GM21526 (cell line): ENCODE data around the gene CKS1B.

Experiments
- ATAC-seq: cut with Tn5 transposase; IDR thresholded peaks from one replicate; pipeline ENCODE4 v1.9.1; 2021; ENCODE audit warnings: moderate library complexity; ENCODE audit not compliant: unreplicated experiment, low FRiP score

CKS1B gene

DNA sequence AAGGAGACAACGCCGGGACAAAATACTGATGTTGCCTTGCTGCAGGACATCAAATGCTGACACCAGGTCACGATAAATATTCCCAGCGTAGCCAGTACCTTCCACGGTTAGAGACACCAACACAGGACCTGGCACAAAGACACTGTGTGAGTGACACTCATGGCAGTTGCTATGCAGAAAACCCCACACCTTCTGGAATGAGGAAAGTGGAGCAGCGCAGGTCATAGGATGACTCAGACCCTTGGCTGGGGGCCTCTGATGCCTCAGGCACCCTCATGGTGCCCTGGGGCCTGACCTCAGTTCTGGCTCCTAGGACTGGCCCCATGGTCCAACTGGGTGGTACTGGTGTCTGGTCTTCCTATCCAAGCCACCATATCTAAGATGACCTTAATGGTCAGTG, 52.1 kb downstream of the CKS1B start:
- ATAC-seq, result no peak
